Measurements from ENCODE around the gene SARNP.

SARNP gene

DNA sequence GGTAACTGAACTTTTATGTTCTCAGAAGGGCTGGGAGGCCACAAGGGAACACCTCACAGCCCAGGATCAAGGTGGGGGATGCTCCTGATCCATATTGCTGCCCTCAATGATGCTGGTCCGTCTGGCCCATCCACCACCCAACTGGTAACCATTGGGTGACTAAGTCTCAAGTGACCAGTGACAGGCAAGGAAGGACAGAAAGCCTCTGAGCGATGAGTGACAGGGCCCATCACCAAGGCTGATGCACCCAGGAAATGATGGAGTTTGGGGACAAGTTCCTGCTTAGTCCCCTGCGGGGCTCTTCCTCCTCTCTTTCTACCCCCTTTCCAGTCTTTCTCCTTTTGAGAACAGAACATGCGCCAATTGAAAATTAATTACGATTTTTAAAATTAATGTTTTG is 27.8 kb upstream of the SARNP start:
- TF ChIP-seq TAF1 (IDR thresholded peaks at IDR 0.05; ENCODE audit: borderline replicate concordance, insufficient read depth, low read length) (no peak), SIN3A (IDR thresholded peaks at IDR 0.05; ENCODE audit: borderline replicate concordance, insufficient read depth, low read length) (no peak), POLR2AphosphoS5 (IDR thresholded peaks at IDR 0.05; ENCODE audit: low read depth, low read length) (no peak), FOXP2 (optimal IDR thresholded peaks at IDR 0.05; ENCODE audit: borderline replicate concordance, extremely low read depth, extremely low read length, insufficient read depth) (no peak)
- TF ChIP-seq, protein P1, sequence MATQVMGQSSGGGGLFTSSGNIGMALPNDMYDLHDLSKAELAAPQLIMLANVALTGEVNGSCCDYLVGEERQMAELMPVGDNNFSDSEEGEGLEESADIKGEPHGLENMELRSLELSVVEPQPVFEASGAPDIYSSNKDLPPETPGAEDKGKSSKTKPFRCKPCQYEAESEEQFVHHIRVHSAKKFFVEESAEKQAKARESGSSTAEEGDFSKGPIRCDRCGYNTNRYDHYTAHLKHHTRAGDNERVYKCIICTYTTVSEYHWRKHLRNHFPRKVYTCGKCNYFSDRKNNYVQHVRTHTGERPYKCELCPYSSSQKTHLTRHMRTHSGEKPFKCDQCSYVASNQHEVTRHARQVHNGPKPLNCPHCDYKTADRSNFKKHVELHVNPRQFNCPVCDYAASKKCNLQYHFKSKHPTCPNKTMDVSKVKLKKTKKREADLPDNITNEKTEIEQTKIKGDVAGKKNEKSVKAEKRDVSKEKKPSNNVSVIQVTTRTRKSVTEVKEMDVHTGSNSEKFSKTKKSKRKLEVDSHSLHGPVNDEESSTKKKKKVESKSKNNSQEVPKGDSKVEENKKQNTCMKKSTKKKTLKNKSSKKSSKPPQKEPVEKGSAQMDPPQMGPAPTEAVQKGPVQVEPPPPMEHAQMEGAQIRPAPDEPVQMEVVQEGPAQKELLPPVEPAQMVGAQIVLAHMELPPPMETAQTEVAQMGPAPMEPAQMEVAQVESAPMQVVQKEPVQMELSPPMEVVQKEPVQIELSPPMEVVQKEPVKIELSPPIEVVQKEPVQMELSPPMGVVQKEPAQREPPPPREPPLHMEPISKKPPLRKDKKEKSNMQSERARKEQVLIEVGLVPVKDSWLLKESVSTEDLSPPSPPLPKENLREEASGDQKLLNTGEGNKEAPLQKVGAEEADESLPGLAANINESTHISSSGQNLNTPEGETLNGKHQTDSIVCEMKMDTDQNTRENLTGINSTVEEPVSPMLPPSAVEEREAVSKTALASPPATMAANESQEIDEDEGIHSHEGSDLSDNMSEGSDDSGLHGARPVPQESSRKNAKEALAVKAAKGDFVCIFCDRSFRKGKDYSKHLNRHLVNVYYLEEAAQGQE (IDR thresholded peaks at IDR 0.05; ENCODE audit: insufficient read depth in 1 of 2, low read depth in 2 of 2, low read length in 2 of 2), result no peak

DNA sequence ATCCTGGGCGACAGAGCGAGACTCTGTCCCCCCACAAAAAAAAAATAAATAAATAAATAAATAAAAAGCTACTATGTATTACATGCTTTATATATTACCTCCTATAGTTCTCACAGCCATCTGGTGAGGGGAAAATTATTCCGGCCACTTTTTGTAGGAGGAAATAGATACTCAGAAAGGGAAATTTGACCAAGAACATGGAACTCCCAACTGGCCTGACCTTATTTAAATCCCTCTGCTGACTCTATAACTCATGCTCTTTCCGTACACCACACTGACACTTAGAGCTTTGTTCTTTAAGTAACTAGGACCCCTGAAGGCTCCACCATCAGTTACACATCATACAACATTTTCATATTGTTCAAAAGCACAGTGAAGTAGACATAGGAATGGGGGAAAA is 27.4 kb upstream of the SARNP start:
- TF ChIP-seq POLR2AphosphoS5 (IDR thresholded peaks at IDR 0.05; ENCODE audit: low read depth, low read length) (no peak), SIN3A (IDR thresholded peaks at IDR 0.05; ENCODE audit: borderline replicate concordance, insufficient read depth, low read length) (no peak), FOXP2 (optimal IDR thresholded peaks at IDR 0.05; ENCODE audit: borderline replicate concordance, extremely low read depth, extremely low read length, insufficient read depth) (no peak), TAF1 (IDR thresholded peaks at IDR 0.05; ENCODE audit: borderline replicate concordance, insufficient read depth, low read length) (no peak)
- TF ChIP-seq, protein P1 (IDR thresholded peaks at IDR 0.05; ENCODE audit: insufficient read depth in 1 of 2, low read depth in 2 of 2, low read length in 2 of 2), result no peak

DNA sequence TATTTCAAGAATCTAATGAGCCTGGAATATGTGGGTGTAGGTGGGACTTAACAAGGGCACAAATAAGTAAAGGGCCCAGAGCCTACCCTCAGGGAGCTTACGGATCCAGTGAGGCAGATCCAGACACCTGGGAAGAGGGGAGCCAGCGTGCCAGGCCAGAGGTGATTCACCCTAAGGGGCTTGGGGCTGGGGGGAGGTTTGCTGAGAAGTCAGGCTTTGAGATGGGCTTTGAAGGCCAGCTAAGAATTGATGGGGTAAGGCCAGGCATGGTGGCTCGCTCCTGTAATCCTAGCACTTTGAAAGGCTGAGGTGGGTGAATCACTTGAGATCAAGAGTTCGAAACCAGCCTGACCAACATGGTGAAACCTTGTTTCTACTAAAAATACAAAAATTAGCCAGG is 25.9 kb upstream of the SARNP start:
- TF ChIP-seq FOXP2 (optimal IDR thresholded peaks at IDR 0.05; ENCODE audit: borderline replicate concordance, extremely low read depth, extremely low read length, insufficient read depth) (no peak), TAF1 (IDR thresholded peaks at IDR 0.05; ENCODE audit: borderline replicate concordance, insufficient read depth, low read length) (no peak), SIN3A (IDR thresholded peaks at IDR 0.05; ENCODE audit: borderline replicate concordance, insufficient read depth, low read length) (no peak), POLR2AphosphoS5 (IDR thresholded peaks at IDR 0.05; ENCODE audit: low read depth, low read length) (no peak)
- TF ChIP-seq, protein P1 (IDR thresholded peaks at IDR 0.05; ENCODE audit: insufficient read depth in 1 of 2, low read depth in 2 of 2, low read length in 2 of 2), result no peak

DNA sequence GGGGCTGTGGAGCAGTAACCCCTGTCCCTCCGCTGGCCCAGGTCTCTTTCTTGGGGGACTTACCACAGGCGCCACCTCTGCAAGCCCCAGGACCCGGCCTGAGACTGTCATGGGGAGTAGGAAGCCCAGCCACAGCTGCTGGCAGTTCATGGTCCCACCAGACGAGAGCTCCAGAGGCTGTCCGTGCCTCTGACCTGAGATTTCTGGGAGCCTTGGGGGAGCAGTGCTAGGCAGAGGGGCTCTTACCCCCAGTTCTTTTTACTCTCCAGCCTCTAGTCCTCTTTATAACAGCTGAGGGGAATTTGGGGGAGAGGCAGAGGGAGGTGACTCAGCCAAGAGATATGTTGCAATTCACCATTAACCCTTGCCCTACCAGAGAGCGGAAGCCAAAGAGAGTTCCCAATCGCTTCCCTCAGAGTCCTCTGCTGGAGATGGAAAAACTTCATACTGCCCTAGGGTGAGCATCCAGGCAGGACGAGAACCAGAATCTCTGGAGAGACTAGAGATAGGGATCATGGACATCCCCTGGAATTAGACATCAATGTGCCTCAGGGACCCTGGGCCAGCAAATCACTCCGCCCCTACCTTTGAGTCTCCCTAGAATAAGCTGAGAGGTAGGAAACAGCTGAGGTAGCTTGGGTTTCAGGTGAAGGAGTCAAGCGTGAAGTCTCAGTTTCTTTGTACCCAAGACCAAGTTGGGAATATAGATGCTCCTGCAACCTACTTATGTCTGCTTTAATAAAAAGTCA is 25.3 kb upstream of the SARNP start, which contains the start of gene MMP19:
Gene MMP19, minus strand, starts transcription at position 256 of the 749 bp plus-strand sequence. Its CDS starts 106 bp downstream, at position 150.
- TF ChIP-seq POLR2AphosphoS5 (IDR thresholded peaks at IDR 0.05; ENCODE audit: low read depth, low read length) (no peak), FOXP2 (optimal IDR thresholded peaks at IDR 0.05; ENCODE audit: borderline replicate concordance, extremely low read depth, extremely low read length, insufficient read depth) (no peak), SIN3A (IDR thresholded peaks at IDR 0.05; ENCODE audit: borderline replicate concordance, insufficient read depth, low read length) (no peak), TAF1 (IDR thresholded peaks at IDR 0.05; ENCODE audit: borderline replicate concordance, insufficient read depth, low read length) (no peak)
- TF ChIP-seq, protein P1 (IDR thresholded peaks at IDR 0.05; ENCODE audit: insufficient read depth in 1 of 2, low read depth in 2 of 2, low read length in 2 of 2), result no peak
